Activated B cell treated with CpG ODN at 0.5 μM for 24 hours (primary cell): ENCODE data around the gene CCDC110. TPM values are rescaled to one million over a fixed set of nuclear protein-coding genes. Genes with fewer than 3 reads are reported as not detected.
"Not testable (repeated sequence)": the region's sequence is repeated elsewhere in the genome, so short reads cannot be mapped to it uniquely, and the experiment has no call there.

Experiments used
- ATAC-seq: fragments of 200-7000 bp; cut with Tn5 transposase; one replicate; pipeline ENCODE4 v1.10.0; 2021; ENCODE audit warnings: low read depth, mild to moderate bottlenecking, moderate library complexity
- CTCF ChIA-PET: fragments of 350-600 bp; sonication (Branson Sonifier 250); formaldehyde crosslinking; loops from one replicate; lab custom pipeline; 2021; ENCODE audit warnings: antibody characterized with exemption; lab: Charles Lee
- POLR2A ChIA-PET: fragments of 350-600 bp; sonication (Branson Sonifier 250); formaldehyde crosslinking; loops from one replicate; lab custom pipeline; 2021; ENCODE audit warnings: antibody characterized with exemption; lab: Charles Lee
- DNase-seq: peaks from one replicate; pipeline ENCODE4 v3.0.0; 2022
- H3K27ac Mint-ChIP-seq: one replicate; pipeline ENCODE4 v1.8.0; 2020; ENCODE audit warnings: mixed read lengths
- H3K27me3 Mint-ChIP-seq: one replicate; pipeline ENCODE4 v1.8.0; 2021; ENCODE audit warnings: mixed read lengths
- H3K36me3 Mint-ChIP-seq: one replicate; pipeline ENCODE4 v1.8.0; 2021; ENCODE audit warnings: low read depth, mixed read lengths
- H3K4me1 Mint-ChIP-seq: one replicate; pipeline ENCODE4 v1.8.0; 2021; ENCODE audit warnings: mixed read lengths
- H3K4me3 Mint-ChIP-seq: one replicate; pipeline ENCODE4 v1.8.0; 2020; ENCODE audit warnings: mild to moderate bottlenecking, mixed read lengths
- H3K9me3 Mint-ChIP-seq: one replicate; pipeline ENCODE4 v1.8.0; 2020; ENCODE audit warnings: mixed read lengths
- CTCF ChIP-seq: fragments of 200-600 bp; IDR thresholded peaks from one replicate; pipeline ENCODE4 v1.8.0; 2022; ENCODE audit warnings: antibody characterized with exemption, mild to moderate bottlenecking
- intact Hi-C: fragments of 100-400 bp; cut with micrococcal nuclease; formaldehyde crosslinking; loops from one replicate; pipeline ENCODE4 v1.15.1; 2024
- total RNA-seq: library from RNA; stranded (reverse); gene quantifications from 2 replicates; pipeline ENCODE4 v1.2.3, GENCODE V29; 2022

The CCDC110 gene
- total RNA-seq, 1 donor from 2014 or later, result 0.33 TPM

GRCh38 chr4:185514182-185514697 lies 42.7 kb upstream of the CCDC110 start:
- H3K27me3 Mint-ChIP-seq, result peaks cover 36% of the 10 kb centered on the region
- ATAC-seq (no peak), DNase-seq (no peak)
- peaks cover 3% of the 10 kb centered on the region for H3K4me1 Mint-ChIP-seq
- no peak overlapping the region for H3K27ac Mint-ChIP-seq
- H3K4me3 Mint-ChIP-seq, result no peak overlapping the region
- ChIA-PET CTCF (no interaction called here), POLR2A (interaction anchor here (0.5 kb wide), 1 partner anchor 39 kb away, joined by 4 read pairs; no protein-coding TSS in a partner anchor)
- intact Hi-C loops, result no loop called here
- H3K36me3 Mint-ChIP-seq, result no peaks in the 10 kb centered on the region
- no peak for TF ChIP-seq CTCF
- H3K9me3 Mint-ChIP-seq, result no peaks in the 10 kb centered on the region

DNA sequence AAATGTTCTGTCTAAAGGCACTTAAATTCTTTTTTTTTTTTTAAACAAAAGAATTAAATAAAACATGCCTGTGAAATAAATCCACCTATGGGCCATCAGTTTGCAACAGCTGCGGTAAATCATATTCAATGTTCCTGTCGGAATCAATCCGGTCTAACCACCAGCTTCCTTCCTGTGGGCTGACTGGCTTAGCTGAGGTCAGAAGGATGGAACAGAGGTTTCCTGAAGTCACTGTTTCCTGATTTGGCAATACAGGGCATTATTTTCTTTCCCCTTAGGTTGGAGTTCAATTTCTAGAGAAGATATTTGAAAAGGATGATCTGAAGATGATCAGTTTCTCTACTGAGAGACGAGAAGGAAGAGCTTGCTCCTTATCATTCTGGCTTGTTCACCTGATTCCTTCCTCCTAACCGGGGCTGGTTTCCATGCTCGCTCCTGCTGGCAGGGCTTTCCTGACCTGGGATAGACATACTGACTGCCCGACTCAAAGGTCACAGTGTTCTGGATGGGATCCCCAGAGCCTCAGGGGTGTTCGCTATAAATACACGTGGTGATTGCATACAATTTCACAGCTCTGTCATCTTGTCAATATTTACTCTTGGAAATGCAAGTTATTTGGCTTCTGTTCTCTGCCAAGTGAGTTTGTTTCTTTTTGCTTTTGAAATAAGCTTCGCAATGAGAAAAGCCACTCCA lies 42.1 kb upstream of the CCDC110 start:
- DNase-seq, result no peak
- no peak for ATAC-seq

GRCh38 chr4:185512516-185512915 lies 41.0 kb upstream of the CCDC110 start:
- Mint-ChIP-seq H3K9me3 (no peaks in the 10 kb centered on the region), H3K4me1 (peaks cover 3% of the 10 kb centered on the region), H3K27me3 (peaks cover 34% of the 10 kb centered on the region), H3K27ac (no peak overlapping the region), H3K4me3 (no peak overlapping the region), H3K36me3 (no peaks in the 10 kb centered on the region)
- intact Hi-C loops, result no loop called here
- POLR2A ChIA-PET, result no interaction called here
- no peak for TF ChIP-seq CTCF
- CTCF ChIA-PET, result no interaction called here
- DNase-seq (no peak), ATAC-seq (no peak)

More for the DNA sequence above, 42.1 kb upstream of the CCDC110 start:
- no peaks in the 10 kb centered on the region for H3K9me3 Mint-ChIP-seq
- ChIA-PET CTCF (no interaction called here), POLR2A (no interaction called here)
- H3K27ac Mint-ChIP-seq, result no peak overlapping the region
- no peak overlapping the region for H3K4me3 Mint-ChIP-seq
- peaks cover 3% of the 10 kb centered on the region for H3K4me1 Mint-ChIP-seq
- peaks cover 33% of the 10 kb centered on the region for H3K27me3 Mint-ChIP-seq
- no peak for TF ChIP-seq CTCF
- no peaks in the 10 kb centered on the region for H3K36me3 Mint-ChIP-seq
- intact Hi-C loops, result no loop called here

DNA sequence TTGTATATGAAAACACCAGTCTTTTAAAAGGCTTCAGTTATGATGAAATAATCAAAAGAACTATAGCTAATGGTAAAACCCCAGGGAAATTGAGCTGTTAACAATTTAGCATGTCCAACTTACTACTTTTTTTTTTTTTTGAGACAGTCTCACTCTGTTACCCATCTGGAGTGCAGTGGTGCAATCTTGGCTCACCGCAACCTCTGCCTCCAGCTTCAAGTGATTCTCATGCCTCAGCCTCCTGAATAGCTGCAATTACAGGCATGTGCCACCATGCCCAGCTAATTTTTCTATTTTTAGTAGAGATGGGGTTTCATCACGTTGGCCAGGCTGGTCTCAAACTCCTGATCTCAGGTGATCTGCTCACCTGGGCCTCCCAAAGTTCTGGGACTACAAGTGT lies 39.7 kb upstream of the CCDC110 start:
- H3K4me1 Mint-ChIP-seq, H3K4me3 Mint-ChIP-seq, intact Hi-C loops, CTCF ChIA-PET, H3K9me3 Mint-ChIP-seq, POLR2A ChIA-PET, H3K36me3 Mint-ChIP-seq, DNase-seq, H3K27ac Mint-ChIP-seq, ATAC-seq: not testable (repeated sequence)
- H3K27me3 Mint-ChIP-seq, result peaks cover 30% of the 10 kb centered on the region

- CTCF ChIA-PET, result no interaction called here
- no peak overlapping the region for H3K4me3 Mint-ChIP-seq
These were observed 39.3 kb upstream of the CCDC110 start for GRCh38 chr4:185510806-185511205.

More at GRCh38 chr4:185510806-185511205, 39.3 kb upstream of the CCDC110 start:
- intact Hi-C loops, result no loop called here
- Mint-ChIP-seq H3K27me3 (peaks cover 30% of the 10 kb centered on the region), H3K36me3 (no peaks in the 10 kb centered on the region), H3K27ac (no peak overlapping the region), H3K4me1 (peaks cover 3% of the 10 kb centered on the region), H3K9me3 (no peaks in the 10 kb centered on the region)
- ATAC-seq (no peak), DNase-seq (no peak)
- POLR2A ChIA-PET, result no interaction called here
- no peak for TF ChIP-seq CTCF
